ENCODE data around the gene EIF5A. TPM values are rescaled to one million over a fixed set of nuclear protein-coding genes. Genes with fewer than 3 reads are reported as not detected.

The EIF5A gene
- total RNA-seq, 3 donors from 2014 or later (not counting 1 experiment from before 2014, with no cell fraction given) = 483 to 608 (median 492) TPM

GRCh38 chr17:7343250-7343649 lies 35.8 kb downstream of the EIF5A start:
- Mint-ChIP-seq H3K36me3 (no peaks in the 10 kb centered on the region), H3K27me3 (ENCODE audit: low read depth in 2 of 2) (no peaks in the 10 kb centered on the region), H3K27ac (no peak overlapping the region), H3K4me3 (no peak overlapping the region), H3K4me1 (peaks cover 6 to 27% of the 10 kb centered on the region in 2 donors), H3K9me3 (no peaks in the 10 kb centered on the region)
- peaks cover 87% of the 10 kb centered on the region for H3K36me3 ChIP-seq (ENCODE audit: control insufficient read depth, insufficient read depth, low read length)
- H3K4me1 ChIP-seq (ENCODE audit: control insufficient read depth, insufficient read depth, low read length) = peaks cover 25% of the 10 kb centered on the region
- intact Hi-C loops (cut with micrococcal nuclease) = no loop called here
- 92% methylated on average over 15 of the region's 15 CpGs for WGBS (ENCODE audit: insufficient coverage)
- no peak overlapping the region for H3K27ac ChIP-seq (ENCODE audit: low read length)
- TF ChIP-seq, protein P1, sequence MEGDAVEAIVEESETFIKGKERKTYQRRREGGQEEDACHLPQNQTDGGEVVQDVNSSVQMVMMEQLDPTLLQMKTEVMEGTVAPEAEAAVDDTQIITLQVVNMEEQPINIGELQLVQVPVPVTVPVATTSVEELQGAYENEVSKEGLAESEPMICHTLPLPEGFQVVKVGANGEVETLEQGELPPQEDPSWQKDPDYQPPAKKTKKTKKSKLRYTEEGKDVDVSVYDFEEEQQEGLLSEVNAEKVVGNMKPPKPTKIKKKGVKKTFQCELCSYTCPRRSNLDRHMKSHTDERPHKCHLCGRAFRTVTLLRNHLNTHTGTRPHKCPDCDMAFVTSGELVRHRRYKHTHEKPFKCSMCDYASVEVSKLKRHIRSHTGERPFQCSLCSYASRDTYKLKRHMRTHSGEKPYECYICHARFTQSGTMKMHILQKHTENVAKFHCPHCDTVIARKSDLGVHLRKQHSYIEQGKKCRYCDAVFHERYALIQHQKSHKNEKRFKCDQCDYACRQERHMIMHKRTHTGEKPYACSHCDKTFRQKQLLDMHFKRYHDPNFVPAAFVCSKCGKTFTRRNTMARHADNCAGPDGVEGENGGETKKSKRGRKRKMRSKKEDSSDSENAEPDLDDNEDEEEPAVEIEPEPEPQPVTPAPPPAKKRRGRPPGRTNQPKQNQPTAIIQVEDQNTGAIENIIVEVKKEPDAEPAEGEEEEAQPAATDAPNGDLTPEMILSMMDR (IDR thresholded peaks at IDR 0.05) = no peak
- DNase-seq (no peak), ATAC-seq (no peak)
- H3K27me3 ChIP-seq (ENCODE audit: control insufficient read depth, insufficient read depth, low read length) = no peaks in the 10 kb centered on the region
- no peaks in the 10 kb centered on the region for H3K9me3 ChIP-seq (ENCODE audit: control insufficient read depth, insufficient read depth, low read length)
- H3K4me3 ChIP-seq (ENCODE audit: low read length) = no peak overlapping the region

DNA sequence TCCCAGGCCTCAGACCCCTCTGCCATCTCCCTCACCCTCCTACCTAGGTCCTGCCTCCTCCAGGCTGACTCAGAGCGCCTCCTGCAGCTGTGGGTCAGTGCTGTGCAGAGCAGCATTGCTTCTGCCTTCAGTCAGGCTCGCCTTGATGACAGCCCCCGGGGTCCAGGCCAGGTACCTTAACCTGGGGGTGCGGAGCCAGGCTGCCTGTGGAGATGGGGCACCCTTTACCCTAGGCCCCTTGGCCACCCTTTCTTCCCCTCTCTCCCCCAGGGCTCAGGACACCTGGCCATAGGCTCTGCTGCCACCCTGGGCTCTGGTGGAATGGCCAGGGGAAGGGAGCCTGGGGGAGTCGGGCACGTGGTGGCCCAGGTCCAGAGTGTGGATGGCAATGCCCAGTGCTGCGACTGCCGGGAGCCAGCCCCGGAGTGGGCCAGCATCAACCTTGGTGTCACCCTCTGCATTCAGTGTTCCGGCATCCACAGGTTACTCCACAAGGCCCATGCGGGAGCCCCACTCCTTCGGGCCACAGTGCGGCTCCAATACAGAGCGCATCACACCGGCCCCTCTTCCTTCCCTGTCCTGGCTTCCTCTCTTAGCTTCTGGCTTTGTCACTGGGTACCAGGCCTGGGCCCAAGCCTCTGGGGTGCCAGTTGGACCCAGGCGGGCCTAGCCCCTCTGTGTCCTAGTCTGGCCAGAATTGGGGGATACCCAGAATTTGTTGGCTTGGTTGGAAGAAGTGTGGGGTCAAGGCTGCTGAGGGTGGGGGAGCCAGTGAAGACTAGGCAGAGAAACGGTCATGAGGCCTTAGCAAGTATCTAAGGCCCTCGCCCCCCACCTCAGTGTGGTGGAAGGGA lies 39.6 kb downstream of the EIF5A start:
- Mint-ChIP-seq H3K4me1 (peaks cover 0 to 31% of the 10 kb centered on the region in 2 donors), H3K27me3 (ENCODE audit: low read depth in 2 of 2) (no peaks in the 10 kb centered on the region), H3K9me3 (no peaks in the 10 kb centered on the region), H3K27ac (peak overlapping the region in 1 of 2 donors; percentile 89), H3K36me3 (no peaks in the 10 kb centered on the region), H3K4me3 (no peak overlapping the region)
- intact Hi-C loops (cut with micrococcal nuclease) = loop anchor here (1.0 kb wide), 1 partner anchor 67 kb away; no protein-coding TSS in a partner anchor
- Histone ChIP-seq H3K27me3 (ENCODE audit: control insufficient read depth, insufficient read depth, low read length) (no peaks in the 10 kb centered on the region), H3K9me3 (ENCODE audit: control insufficient read depth, insufficient read depth, low read length) (no peaks in the 10 kb centered on the region), H3K36me3 (ENCODE audit: control insufficient read depth, insufficient read depth, low read length) (peaks cover 64% of the 10 kb centered on the region), H3K4me1 (ENCODE audit: control insufficient read depth, insufficient read depth, low read length) (peaks cover 7% of the 10 kb centered on the region), H3K4me3 (ENCODE audit: low read length) (no peak overlapping the region), H3K27ac (ENCODE audit: low read length) (no peak overlapping the region)
- 96% methylated on average over 18 of the region's 18 CpGs for WGBS (ENCODE audit: insufficient coverage)
- DNase-seq (no peak), ATAC-seq (no peak)
- TF ChIP-seq, protein P1 (IDR thresholded peaks at IDR 0.05) = no peak

- Histone ChIP-seq H3K27me3 (ENCODE audit: control insufficient read depth, insufficient read depth, low read length) (no peaks in the 10 kb centered on the region), H3K36me3 (ENCODE audit: control insufficient read depth, insufficient read depth, low read length) (peaks cover 57% of the 10 kb centered on the region), H3K27ac (ENCODE audit: low read length) (no peak overlapping the region), H3K4me3 (ENCODE audit: low read length) (no peak overlapping the region), H3K9me3 (ENCODE audit: control insufficient read depth, insufficient read depth, low read length) (no peaks in the 10 kb centered on the region), H3K4me1 (ENCODE audit: control insufficient read depth, insufficient read depth, low read length) (peaks cover 16% of the 10 kb centered on the region)
- peaks cover 7 to 39% of the 10 kb centered on the region in 2 donors for H3K4me1 Mint-ChIP-seq
- no peaks in the 10 kb centered on the region for H3K9me3 Mint-ChIP-seq
- TF ChIP-seq, protein P1 (IDR thresholded peaks at IDR 0.05) = no peak
- WGBS (ENCODE audit: insufficient coverage) = 95% methylated on average over 18 of the region's 19 CpGs
- H3K27me3 Mint-ChIP-seq (ENCODE audit: low read depth in 2 of 2) = no peaks in the 10 kb centered on the region
- intact Hi-C loops (cut with micrococcal nuclease) = no loop called here
- ATAC-seq = no peak
- H3K36me3 Mint-ChIP-seq = no peaks in the 10 kb centered on the region
- peak overlapping the region; percentile 58 to 89 for H3K27ac Mint-ChIP-seq
- DNase-seq = no peak
- H3K4me3 Mint-ChIP-seq = no peak overlapping the region
Measured at GRCh38 chr17:7347630-7348477, 40.4 kb downstream of the EIF5A start.
